ENCODE measurements around the gene GLS2. TPM values are rescaled to one million over a fixed set of nuclear protein-coding genes. Genes with fewer than 3 reads are reported as not detected.

Gene GLS2
- total and polyA plus RNA-seq, 10 of the 15 experiments (the other 5 are each of a cell fraction or from before 2014, with no cell fraction given): 0.64 to 6.4 (median 3.3) TPM

DNA sequence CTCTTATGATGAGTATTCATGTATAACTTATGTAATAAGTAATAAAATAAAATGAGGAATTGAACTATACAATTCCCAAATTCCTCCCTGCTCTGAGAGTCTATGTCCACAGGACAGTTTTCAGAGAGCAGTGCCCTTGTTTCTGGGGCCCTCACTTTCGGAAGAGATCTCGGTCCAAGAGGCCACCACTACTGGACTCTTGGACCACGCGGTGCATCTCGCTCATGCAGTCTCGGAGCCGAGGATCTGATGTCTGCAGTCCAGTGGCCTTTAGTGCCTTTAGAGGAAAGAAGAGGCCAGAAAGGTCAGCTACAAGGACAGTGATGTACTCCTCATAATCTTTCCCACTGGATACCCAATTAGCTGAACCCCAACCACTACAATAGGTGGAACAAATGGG lies 8.3 kb downstream of the GLS2 start:
- WGBS (ENCODE audit: insufficient coverage, insufficient replicate concordance, low lambda C conversion rate, missing lambda C conversion rate): 99% methylated on average over 7 of the region's 7 CpGs
- H3K4me1 ChIP-seq (ENCODE audit: control insufficient read depth, insufficient read depth, low read length): peaks cover 14% of the 10 kb centered on the region
- intact Hi-C loops (cut with micrococcal nuclease; ENCODE audit: unreplicated experiment) (no loop called here), in situ Hi-C loops (cut with MboI) (no loop called here)
- SMC1A ChIA-PET (ENCODE audit: uncharacterized antibody, unreplicated experiment): interaction anchor here (0.9 to 3.1 kb wide), 2 partner anchors 9 to 19 kb away, joined by 3 to 9 read pairs; no protein-coding TSS in a partner anchor
- no peaks in the 10 kb centered on the region for H3K9me3 ChIP-seq (replicated peaks; ENCODE audit: control insufficient read depth, insufficient read depth, low read length)
- CTCF ChIA-PET: no interaction called here
- H3K79me2 ChIP-seq (ENCODE audit: control insufficient read depth, insufficient read depth, low read length): no peaks in the 10 kb centered on the region
- H3K4me3 ChIP-seq: no peak overlapping the region
- no TSS peak for BruUV-seq (replicated peaks)
- no peaks in the 10 kb centered on the region; a peak in 1 of 4 replicates for H3K36me3 ChIP-seq (ENCODE audit: control insufficient read depth in 2 of 2, insufficient read depth in 2 of 2, low read length in 1 of 2)
- POLR2A ChIA-PET: interaction anchor here (0.7 kb wide), 1 partner anchor 12 kb away, joined by 3 read pairs; no protein-coding TSS in a partner anchor
- H3K4me2 ChIP-seq (ENCODE audit: control insufficient read depth, insufficient read depth): no peak overlapping the region
- no peak overlapping the region for H3K27ac ChIP-seq (ENCODE audit: control insufficient read depth, insufficient read depth)
- no peak overlapping the region for H3K9ac ChIP-seq (ENCODE audit: control insufficient read depth, insufficient read depth, low read length)
- FAIRE-seq: no peak
- H3K27me3 ChIP-seq (replicated peaks in 1 of 2; ENCODE audit: control insufficient read depth in 2 of 2, insufficient read depth in 2 of 2, low read length in 1 of 2): no peaks in the 10 kb centered on the region
- no peak for DNase-seq (ENCODE audit: low read depth, low spot score)
- no peak for ATAC-seq
- H4K20me1 ChIP-seq (ENCODE audit: control insufficient read depth, insufficient read depth): peaks cover 3% of the 10 kb centered on the region; the same call in 1 of the 2 replicates
- RAD21 ChIA-PET (ENCODE audit: unreplicated experiment): interaction anchor here (0.6 kb wide), 1 partner anchor 94 kb away, joined by 3 read pairs; no protein-coding TSS in a partner anchor
- H2AFZ ChIP-seq (ENCODE audit: control insufficient read depth, low read depth, low read length): no peak overlapping the region
- TF ChIP-seq, protein P1, sequence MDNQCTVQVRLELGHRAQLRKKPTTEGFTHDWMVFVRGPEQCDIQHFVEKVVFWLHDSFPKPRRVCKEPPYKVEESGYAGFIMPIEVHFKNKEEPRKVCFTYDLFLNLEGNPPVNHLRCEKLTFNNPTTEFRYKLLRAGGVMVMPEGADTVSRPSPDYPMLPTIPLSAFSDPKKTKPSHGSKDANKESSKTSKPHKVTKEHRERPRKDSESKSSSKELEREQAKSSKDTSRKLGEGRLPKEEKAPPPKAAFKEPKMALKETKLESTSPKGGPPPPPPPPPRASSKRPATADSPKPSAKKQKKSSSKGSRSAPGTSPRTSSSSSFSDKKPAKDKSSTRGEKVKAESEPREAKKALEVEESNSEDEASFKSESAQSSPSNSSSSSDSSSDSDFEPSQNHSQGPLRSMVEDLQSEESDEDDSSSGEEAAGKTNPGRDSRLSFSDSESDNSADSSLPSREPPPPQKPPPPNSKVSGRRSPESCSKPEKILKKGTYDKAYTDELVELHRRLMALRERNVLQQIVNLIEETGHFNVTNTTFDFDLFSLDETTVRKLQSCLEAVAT (IDR thresholded peaks at IDR 0.05): no peak
- TF ChIP-seq JUNB (IDR thresholded peaks at IDR 0.05): no peak
- no peak for TF ChIP-seq CHD1 (IDR thresholded peaks at IDR 0.05; ENCODE audit: low read depth, low read length)
- no peak for TF ChIP-seq EP300 (IDR thresholded peaks at IDR 0.05; ENCODE audit: borderline replicate concordance in 1 of 2, control insufficient read depth in 1 of 2, low read depth in 2 of 2, low read length in 2 of 2)
- TF ChIP-seq CBX3 (IDR thresholded peaks at IDR 0.05; ENCODE audit: borderline replicate concordance, low read depth): no peak
- TF ChIP-seq, protein P2, sequence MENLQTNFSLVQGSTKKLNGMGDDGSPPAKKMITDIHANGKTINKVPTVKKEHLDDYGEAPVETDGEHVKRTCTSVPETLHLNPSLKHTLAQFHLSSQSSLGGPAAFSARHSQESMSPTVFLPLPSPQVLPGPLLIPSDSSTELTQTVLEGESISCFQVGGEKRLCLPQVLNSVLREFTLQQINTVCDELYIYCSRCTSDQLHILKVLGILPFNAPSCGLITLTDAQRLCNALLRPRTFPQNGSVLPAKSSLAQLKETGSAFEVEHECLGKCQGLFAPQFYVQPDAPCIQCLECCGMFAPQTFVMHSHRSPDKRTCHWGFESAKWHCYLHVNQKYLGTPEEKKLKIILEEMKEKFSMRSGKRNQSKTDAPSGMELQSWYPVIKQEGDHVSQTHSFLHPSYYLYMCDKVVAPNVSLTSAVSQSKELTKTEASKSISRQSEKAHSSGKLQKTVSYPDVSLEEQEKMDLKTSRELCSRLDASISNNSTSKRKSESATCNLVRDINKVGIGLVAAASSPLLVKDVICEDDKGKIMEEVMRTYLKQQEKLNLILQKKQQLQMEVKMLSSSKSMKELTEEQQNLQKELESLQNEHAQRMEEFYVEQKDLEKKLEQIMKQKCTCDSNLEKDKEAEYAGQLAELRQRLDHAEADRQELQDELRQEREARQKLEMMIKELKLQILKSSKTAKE (IDR thresholded peaks at IDR 0.05; ENCODE audit: low read depth, poor library complexity, severe bottlenecking): no peak
- TF ChIP-seq, protein P3, sequence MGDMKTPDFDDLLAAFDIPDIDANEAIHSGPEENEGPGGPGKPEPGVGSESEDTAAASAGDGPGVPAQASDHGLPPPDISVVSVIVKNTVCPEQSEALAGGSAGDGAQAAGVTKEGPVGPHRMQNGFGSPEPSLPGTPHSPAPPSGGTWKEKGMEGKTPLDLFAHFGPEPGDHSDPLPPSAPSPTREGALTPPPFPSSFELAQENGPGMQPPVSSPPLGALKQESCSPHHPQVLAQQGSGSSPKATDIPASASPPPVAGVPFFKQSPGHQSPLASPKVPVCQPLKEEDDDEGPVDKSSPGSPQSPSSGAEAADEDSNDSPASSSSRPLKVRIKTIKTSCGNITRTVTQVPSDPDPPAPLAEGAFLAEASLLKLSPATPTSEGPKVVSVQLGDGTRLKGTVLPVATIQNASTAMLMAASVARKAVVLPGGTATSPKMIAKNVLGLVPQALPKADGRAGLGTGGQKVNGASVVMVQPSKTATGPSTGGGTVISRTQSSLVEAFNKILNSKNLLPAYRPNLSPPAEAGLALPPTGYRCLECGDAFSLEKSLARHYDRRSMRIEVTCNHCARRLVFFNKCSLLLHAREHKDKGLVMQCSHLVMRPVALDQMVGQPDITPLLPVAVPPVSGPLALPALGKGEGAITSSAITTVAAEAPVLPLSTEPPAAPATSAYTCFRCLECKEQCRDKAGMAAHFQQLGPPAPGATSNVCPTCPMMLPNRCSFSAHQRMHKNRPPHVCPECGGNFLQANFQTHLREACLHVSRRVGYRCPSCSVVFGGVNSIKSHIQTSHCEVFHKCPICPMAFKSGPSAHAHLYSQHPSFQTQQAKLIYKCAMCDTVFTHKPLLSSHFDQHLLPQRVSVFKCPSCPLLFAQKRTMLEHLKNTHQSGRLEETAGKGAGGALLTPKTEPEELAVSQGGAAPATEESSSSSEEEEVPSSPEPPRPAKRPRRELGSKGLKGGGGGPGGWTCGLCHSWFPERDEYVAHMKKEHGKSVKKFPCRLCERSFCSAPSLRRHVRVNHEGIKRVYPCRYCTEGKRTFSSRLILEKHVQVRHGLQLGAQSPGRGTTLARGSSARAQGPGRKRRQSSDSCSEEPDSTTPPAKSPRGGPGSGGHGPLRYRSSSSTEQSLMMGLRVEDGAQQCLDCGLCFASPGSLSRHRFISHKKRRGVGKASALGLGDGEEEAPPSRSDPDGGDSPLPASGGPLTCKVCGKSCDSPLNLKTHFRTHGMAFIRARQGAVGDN (IDR thresholded peaks at IDR 0.05): no peak
- no peak for TF ChIP-seq ZBTB4 (CRISPR knock-in tag; IDR thresholded peaks at IDR 0.05)
- TF ChIP-seq PBX3 (IDR thresholded peaks at IDR 0.05; ENCODE audit: insufficient replicate concordance, low read depth, low read length): no peak
- TF ChIP-seq STAT3 (IDR thresholded peaks at IDR 0.05; ENCODE audit: low read depth, low read length): no peak
- TF ChIP-seq CREM (IDR thresholded peaks at IDR 0.05; ENCODE audit: low read depth): no peak

Measured in GM12878 (cell line).